PC-3 (cell line): ENCODE data around the gene MYL5.

Source experiments
- EZH2phosphoT487 ChIP-seq: fragments of 300-600 bp; sonication (generic); IDR thresholded peaks from 2 replicates; pipeline ENCODE4 v1.6.1; 2018; ENCODE audit warnings: mild to moderate bottlenecking, antibody characterized with exemption, low read length, borderline replicate concordance
- TF ChIP-seq, protein P1 (sequence below): fragments of 300-600 bp; sonication (generic); conservative IDR thresholded peaks from 2 replicates; pipeline ENCODE4 v1.5.1; 2017; ENCODE audit warnings: antibody characterized with exemption, low read depth, mild to moderate bottlenecking, low read length

DNA sequence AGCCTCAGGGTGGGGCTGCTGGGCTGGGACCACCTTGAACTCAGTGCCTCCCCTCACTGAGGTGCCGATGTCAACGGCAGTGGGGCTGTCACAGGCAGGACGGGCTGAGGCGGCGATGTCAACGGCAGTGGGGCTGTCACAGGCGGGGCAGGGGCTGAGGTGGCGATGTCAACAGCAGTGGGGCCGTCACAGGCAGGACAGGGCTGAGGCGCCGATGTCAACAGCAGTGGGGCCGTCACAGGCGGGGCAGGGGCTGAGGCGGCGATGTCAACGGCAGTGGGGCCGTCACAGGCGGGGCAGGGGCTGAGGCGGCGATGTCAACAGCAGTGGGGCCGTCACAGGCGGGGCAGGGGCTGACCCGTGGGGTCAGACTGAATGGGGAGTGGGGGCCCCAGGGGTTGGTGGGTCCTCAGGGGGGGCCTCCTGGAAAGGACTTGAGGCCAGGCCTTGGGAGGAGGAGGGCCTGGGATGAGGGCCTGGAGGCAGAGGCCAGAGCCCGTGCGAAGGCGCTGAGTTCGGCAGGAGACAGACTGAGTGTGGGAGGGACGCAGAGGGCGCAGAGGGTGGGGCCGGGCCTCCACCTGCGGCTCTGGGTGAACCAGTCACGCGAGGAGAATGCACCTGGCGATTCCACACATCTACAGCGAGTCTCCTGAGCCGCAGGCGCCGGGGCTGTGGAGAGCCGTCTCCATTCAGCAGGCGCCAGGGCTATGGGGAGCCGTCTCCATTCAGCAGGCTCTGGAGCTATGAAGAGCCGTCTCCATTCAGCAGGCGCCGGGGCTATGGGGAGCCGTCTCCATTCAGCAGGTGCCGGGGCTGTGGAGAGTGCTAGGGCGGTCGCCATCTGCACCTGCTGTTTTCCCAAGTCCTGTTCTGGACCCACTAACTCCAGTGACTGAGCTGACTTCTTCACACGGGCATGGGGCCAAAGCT lies 23.1 kb upstream of the MYL5 start:
- TF ChIP-seq, protein P1, sequence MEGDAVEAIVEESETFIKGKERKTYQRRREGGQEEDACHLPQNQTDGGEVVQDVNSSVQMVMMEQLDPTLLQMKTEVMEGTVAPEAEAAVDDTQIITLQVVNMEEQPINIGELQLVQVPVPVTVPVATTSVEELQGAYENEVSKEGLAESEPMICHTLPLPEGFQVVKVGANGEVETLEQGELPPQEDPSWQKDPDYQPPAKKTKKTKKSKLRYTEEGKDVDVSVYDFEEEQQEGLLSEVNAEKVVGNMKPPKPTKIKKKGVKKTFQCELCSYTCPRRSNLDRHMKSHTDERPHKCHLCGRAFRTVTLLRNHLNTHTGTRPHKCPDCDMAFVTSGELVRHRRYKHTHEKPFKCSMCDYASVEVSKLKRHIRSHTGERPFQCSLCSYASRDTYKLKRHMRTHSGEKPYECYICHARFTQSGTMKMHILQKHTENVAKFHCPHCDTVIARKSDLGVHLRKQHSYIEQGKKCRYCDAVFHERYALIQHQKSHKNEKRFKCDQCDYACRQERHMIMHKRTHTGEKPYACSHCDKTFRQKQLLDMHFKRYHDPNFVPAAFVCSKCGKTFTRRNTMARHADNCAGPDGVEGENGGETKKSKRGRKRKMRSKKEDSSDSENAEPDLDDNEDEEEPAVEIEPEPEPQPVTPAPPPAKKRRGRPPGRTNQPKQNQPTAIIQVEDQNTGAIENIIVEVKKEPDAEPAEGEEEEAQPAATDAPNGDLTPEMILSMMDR, result no peak
- no peak for TF ChIP-seq EZH2phosphoT487
